ENCODE results near the gene RNFT2.

The RNFT2 gene

GRCh38 chr12:116898669-116899068 is 160.6 kb downstream of the RNFT2 start:
- in situ Hi-C loops (cut with HindIII; ENCODE audit: low sequenced_read_pairs) = no loop called here

GRCh38 chr12:116901612-116902011 is 163.5 kb downstream of the RNFT2 start:
- in situ Hi-C loops (cut with HindIII; ENCODE audit: low sequenced_read_pairs) = no loop called here
